ENCODE results near the gene CACNG3.
A peak's percentile ranks its signal among the peaks of the same experiment; 100 is the strongest.
"Not testable (repeated sequence)": the region's sequence is repeated elsewhere in the genome, so short reads cannot be mapped to it uniquely, and the experiment has no call there.

Gene CACNG3

DNA sequence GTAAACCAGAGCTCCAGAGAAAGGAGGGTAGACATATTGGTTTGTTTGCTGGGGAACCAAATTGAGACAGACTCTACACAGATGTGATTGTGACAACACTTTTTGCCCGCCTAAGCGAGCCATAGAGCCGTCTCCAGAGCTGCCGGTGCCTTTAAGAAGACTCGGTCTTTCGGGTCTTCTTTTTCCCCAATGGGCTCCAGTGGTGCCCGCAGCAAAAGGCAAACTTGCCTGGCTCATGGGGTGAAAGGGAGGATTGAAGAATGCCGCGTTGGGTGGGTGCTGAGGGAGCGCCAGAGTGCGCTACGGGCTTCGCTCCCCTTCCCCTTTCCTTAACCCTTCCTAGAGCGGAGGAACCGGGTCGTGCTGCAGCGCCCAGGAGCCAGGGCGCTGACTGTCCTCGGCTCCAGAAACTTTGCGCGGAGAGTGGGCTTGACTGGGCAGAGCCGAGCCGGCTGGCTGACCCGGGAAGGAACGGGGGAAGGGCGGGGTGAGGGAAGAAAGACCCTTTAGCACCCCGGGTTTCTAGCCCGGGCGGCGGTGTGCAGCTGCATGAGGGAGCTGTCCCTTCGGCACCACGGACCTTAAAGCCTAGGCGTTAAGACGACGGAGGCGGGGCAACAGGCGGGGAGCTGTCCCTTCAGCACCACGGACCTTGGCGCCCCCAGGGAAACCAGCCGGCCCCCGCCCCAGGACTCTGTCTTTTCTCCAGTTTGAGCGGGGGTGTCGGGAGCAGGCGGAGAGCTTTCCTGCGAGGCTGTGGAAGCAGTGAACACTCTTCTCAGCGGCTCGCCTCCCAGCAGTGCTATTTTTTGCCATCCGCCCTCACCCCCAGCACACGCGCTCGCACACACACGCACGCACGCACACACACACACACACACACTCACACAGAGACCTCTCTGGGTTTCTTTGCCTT is at the start of gene CACNG3:
Gene CACNG3, plus strand, starts transcription at position 880 of the 916 bp plus-strand sequence. CDS start 420 bp downstream, outside the sequence.
- DNase-seq, result no peak

DNA sequence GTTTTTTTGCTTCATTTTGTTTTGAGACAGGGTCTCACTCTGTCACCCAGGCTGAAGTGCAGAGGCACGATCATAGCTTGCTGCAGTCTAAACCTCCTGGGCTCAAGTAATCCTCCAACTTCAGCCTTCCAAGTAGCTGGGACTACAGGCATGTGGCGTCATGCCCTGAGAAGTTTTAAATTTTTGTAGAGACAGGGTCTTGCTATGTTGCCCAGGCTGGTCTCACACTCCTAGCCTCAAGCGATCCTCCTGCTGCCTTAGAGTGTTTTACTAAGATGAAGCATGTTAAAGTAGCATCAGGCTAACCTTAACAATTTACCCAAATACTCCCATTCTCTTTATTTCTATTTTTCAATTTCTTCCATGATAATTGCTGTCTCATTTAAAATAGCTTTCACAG is 49.2 kb upstream of the CACNG3 start:
- no peak for DNase-seq

DNA sequence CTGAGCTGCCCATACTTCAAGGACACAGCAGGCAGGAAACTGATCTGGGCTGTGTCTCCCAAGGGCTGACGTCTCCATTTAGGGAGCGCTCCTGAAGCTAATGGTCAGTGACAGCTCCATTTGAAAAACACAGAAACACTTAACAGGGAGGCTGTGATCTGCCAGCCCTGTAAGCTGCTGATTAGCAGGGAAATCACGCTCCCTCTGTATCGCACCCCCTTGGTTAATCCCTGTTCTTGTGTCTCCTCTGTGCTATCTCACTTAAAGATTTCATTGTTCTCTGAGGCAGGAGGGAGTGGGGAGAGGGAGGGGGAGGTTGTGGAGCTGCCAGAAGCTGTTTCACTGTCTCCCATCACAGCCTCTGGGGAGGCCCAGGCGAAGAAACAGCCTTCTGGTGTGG is 47.4 kb upstream of the CACNG3 start:
- no peak for DNase-seq

DNA sequence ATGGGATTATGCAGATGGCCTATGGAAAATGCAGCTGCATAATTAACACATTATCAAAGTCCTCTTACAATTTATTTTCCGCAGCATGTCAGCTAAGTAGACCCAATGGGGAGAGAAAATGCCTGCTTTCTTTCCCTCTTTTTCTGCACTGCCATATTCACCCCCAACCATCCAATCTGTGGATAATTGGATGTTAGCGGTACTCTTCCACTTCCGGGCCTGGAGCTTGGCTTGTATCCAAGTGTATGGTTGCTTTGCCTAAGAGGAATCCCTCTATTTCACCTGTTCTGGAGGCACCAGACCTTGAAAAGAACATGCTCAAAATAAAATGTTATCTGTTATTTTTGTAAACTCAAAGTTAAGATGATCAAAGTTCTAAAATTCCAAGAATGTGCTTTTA is 41.1 kb upstream of the CACNG3 start:
- no peak for DNase-seq

DNA sequence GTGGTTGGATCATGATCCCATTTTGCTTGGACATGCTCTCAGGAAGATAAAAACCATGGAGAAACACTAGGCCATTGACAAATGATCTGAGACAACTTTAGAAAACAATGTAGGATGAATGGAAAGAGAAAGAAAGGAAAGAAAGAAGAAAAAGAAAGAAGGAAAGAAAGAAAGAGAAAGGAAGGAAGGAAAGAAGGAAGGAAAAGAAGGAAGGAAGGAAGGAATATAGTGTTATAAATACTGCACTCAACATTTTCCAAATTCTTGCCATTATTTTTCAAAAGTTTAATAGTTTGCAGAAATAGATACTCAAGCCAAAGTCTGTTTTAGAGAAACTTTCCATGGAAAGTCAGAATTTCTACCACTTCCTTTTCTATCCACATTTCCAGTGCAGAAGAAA is 39.2 kb upstream of the CACNG3 start:
- DNase-seq, result no peak

DNA sequence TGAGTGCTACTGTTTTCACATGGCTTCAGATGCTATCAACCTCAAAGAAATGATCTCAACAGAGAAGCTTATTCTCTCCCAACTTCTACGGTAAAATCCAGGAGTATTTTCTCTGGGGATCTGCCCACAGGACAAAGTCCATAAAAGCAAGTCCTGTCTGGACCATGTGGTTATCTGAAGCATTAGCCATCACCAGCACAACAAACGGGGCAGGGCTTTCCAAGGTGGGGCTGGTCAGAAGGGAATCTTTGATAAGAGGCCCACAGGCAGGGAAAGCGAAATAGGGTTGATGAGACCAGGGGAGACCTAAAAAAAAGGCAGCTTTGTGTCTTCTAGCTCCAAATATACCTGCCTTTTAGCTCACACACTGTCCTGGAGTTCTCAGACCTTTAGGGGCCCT is 38.7 kb upstream of the CACNG3 start:
- DNase-seq, result no peak

DNA sequence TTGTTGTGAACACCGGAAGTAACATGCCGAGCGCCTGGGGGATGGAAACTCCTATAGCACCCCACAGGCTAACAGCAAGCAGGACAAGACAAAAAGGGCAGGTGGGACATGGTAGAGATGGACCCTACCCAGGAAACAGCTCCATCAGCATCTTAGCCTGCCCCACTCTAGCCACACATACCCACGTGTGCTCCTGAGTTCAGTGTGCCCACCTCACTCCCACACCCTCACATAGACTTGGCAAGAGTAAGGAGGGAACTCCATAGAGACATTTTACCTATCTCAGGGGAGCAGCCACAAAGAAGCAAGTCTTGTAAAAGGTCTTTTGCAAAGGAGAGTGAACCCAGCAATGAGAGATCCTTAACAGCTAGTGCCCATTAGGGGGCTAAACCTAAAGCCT is 37.8 kb upstream of the CACNG3 start:
- no peak for DNase-seq

DNA sequence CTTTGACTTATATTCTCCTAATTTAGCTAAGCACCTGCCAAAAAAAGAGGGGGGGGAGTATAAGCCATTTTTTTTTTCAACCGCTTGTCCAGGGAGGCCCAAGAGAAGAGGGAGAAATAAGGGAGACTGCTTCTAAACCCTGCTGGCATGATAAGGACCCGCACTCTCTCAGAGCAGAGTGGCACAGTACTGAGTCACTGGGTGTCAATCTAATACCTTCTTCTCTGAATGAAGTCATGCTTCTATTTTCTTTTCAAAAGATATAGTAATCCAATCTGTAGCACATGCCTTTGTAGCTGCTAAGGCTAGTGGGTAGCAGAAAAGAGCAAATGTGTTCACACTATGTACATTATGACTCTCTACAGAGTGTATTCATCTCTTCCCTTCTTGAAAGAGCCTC is 34.9 kb upstream of the CACNG3 start:
- DNase-seq, result no peak

DNA sequence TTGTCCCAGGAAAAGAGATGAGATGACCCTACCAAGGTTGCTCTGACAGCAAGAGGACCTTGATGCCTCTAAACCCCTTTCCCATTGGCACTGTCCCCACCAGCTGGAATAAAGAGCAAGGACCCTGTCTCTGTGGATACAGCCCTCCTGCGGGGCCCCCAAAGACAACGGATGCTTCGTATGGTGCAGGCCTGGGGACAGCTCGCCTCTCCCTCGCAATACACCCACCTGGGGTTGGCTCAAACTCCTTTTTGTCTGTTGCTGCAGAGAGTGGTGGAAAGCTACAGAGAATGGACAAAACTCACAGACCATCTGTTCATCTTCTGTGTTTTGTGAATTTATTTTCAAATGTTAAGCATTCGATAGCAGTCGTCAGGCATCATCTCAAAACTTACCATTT is 27.6 kb upstream of the CACNG3 start:
- DNase-seq, result no peak

DNA sequence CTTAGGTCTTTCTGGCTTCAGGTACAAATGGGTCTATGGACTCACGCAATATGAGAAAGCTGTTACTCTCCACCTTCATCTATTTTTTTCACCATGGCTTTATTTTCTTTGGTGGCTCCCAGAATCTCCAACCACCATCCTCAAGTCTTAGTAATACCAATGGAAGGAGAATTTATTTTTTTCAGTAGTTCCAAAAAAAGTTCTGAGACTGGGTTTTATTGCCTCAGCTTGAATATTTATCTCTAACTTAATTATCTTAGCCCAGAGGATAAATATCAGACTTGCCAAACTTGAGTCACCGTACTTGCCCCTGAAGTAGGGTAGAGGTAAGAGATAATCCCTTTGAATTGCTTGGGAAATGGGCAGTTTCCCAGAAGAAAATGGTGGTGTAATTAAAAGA is 23.2 kb upstream of the CACNG3 start:
- no peak for DNase-seq

DNA sequence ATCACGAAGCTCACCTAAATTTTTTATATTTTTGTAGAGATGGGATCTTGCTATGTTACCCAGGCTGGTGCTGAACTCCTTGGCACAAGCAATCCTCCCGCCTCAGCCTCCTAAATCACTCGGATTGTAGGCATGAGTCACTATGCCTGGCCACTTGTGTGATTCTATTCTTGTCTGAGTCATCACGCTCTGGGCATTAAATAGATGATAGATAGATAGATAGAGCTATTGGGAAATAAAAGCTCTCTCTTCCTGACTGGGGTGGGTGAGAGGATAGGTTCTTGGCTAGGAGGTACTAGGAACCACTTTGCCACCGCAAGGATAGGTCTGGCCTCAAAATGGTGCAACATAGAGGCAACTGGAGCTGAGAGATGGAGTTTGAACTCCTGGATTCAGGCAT is 21.4 kb upstream of the CACNG3 start:
- DNase-seq, result no peak

DNA sequence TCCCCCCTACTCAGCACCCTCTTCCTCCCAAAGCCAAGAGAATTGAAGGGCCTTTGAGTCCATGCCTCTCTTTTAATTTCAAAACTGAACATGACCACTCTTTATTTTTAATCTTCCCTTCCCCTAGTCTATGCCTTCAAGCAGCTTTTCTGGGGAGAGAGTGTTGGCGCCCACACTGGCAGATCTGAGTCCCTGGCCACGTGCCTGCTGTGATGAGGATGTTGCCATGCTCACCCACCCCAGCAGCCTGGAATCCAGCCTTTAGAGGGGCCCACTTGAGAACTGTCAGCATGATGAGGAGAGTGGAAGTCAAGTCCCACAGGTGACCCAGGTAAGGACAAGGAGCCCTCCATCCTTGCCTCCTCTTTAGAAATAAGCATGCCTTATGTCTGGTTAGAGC is 20.3 kb upstream of the CACNG3 start:
- no peak for DNase-seq

DNA sequence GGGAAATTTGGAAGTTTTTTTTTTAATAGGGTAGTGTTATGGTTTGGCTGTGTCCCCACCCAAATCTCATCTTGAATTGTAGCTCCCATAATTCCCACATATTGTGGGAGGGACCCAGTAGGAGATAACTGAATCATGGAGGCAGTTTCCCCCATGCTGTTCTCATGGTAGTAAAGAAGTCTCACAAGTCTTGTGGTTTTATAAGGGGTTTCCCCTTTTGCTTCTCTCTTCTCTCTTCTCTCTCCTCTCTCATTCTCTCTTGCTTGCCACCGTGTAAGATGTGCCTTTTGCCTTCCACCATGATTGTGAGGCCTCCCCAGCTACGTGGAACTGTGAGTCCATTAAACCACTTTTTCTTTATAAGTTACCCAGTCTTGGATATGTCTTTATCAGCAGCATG is 17.3 kb upstream of the CACNG3 start:
- DNase-seq, result not testable (repeated sequence)

DNA sequence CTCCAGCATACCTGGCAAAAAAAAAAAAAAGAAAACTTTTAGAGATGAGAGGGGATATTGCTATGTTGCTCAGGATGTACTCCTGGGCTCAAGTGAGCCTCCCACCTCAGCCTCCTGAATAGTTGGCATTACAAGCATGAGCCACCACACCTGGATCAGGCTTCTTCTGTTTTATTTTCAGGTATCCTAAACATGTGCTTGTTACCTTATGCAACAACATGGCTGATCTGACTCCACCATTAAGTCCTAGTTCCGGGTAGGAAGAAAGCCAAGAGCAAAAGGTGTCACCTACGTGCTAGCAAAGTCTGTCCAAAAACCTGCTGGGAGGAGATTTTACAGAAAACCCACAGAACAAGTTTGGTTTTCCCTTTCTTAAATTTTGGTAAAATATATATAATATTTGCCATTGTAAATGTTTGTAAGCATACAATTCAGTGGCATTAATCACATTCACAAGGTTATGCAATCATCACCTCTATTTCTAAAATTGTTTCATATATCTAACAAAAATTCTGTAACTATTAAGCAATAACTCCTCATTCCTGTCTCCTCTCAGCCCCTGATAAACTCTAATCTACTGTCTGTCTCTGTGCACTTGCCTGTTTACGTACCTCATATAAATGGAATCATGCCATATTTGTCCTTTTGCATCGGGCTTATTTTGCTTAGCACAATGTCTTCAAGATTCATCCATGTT is 9.1 kb upstream of the CACNG3 start:
- no peak for DNase-seq

DNA sequence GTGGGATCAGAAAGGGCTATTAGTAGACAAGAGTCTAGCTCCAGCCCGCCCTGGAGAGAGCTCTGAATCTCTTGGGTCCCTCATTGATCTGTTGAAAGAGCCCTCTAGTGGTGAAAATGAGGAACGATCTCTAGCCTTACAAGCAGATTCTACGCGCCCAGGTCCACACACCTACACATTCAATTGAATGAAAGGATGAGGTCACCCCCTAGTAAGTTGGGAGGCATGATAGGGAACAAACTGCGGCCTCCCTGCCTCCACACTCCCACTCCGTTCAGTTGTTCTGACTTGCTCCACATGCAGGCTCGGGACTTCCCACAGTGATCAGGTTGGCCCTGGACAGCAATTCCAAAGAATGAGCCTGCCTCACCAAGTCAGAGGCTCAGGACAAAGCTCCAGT is 2.9 kb upstream of the CACNG3 start:
- DNase-seq, result peak; percentile 49

DNA sequence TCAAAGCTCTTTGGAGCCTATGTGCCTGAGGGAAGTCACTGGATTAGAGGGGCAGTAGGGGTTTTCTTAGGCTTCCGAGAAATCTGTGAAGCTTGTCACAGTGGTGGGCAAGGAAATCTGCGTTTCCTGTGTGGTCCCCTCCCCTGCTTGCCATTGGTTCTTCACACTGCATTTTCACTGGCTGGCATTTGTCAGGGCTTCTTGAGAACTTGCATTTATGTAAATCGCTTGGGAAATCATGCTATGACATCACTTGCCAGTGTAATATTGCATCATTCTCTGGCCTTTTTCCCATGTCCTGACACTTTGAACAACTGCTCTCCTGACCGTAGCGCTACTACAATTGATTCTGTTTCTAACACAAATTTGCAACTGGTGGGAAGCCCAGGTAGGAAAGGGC is 1.8 kb downstream of the CACNG3 start:
- no peak for DNase-seq

DNA sequence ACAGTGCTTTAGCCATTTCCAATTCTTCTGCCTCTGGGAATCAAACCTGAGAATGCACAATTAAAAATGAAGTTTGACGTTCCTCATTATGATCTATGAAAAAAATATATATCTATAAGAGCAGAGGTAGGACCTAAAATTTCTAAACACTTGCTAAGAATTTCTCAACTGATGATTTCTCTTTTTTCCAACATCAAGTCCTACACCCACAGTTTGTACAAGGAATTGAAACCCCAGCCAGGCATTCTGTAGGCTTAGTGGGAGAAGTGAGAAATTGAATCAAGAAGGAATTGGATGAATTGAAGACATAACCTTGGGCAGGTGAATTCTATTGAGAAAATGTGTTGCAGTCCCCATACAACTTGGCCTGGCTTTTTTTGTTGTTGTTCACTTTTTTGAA is 2.7 kb downstream of the CACNG3 start:
- DNase-seq, result no peak

DNA sequence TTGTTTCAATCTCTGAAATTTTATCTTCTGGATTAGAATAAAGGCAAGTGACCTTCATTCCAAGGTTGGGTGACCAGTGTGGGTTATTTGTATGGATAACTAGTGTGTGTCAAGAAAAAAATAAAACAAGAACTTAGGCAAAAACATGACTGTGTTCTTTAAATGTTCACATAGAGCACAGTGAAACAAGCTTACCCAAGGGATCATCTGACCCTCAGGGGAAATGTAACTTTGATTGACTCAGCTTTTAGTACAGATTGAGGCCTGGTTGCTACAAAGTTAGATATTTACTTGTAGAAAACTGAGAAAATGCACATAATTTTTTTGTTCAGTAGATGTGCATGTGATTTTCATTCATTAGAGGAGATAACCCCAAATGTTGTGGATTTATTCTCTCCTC is 6.7 kb downstream of the CACNG3 start:
- DNase-seq, result no peak

DNA sequence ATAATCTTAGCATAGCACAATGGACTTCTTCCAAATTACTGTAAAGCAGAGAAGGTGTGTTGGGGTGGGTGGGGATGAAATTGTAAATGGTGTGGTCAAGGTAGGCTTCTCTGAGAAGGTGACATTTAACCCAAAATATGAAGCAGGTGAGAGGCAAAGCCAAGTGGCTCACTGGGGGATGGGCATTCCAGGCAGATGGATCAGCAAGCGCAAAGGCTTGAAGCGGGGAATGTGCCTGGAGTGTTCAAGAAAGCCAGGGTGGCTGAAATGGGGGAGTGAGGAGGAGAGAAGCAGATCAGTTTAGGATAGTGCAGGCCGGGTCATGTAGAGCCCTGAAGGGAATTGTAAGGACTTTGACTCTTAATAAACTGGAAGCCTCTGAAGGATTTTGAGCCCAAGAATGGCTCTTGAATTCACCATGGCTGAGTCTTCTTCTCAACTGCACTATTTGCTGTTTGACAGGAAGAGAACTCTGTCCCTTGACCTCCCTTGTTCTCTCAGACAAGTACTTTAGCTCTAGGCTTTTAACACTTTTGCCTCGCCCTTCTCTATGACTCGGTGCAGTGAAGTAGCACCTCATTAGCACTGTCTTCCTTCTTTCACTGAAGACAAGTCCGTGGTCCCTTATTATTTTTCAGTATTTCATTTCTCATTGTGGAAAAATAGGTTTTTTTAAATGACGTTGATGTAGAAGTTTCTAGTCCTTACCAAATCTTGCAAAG is 14.7 kb downstream of the CACNG3 start:
- DNase-seq, result no peak

DNA sequence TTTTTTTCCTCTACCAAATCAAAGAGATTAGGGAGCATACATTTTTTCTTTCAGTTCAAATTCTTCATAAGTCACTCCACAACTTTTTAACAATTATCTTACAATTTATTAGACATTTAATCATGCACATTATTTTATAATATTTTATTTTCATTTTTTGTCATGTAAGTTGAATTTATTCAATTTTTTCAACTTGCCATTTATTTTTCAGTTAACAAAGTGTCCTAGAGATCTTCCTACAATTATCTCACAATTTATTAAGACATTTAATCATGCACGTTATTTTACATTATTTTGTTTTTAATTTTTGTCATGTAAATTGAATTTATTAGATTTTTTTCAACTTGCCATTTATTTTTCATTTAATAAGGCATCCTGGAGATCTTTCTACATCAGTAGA is 16.2 kb downstream of the CACNG3 start:
- DNase-seq, result no peak

DNA sequence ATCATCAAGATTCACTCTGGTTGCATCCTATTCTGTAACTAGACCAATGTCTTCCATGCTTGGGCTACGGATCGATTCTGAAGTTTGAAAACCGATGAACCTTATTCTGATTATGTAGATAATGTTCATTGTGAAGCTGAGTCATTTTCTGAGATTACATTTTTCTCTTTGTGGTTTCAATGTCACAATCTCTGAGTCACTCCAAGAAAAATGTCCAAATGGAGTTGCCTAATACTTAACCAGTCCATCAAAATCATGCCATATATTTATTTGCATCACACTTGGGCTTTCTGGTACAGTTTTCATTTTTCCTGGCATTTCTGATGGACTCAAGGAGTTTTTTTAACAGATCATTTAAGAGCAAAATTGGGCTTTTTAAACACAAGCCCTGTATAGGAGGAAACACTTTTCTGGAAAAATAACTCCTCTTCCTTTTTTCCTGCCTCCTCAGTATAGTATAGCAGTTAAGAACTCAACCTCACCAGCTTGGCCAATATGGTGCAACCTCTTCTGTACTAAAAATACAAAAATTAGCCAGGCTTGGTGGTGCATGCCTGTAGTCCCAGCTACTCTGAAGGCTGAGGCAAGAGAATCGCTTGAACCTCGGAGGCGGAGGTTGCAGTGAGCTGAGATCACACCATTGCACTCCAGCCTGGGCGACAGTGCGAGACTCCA is 17.5 kb downstream of the CACNG3 start:
- DNase-seq, result no peak

DNA sequence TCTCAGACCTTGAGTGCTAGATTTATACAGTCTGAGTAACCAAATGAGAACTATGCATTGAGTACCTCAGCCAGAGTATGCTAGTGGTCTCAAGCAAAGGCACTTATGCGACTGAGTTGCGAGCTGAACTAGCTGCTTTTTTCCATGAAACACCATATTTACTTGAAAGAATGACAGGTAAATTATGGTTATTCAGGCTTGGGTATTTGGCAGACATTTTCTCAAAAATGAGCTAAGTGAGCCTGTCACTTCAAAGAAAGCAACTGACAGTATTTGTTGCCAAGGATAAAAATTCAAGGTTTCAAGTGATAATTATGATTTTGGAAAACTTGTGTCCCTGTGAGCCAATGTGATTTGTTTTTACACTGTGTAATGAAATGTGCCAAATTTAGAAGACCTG is 19.3 kb downstream of the CACNG3 start:
- no peak for DNase-seq

DNA sequence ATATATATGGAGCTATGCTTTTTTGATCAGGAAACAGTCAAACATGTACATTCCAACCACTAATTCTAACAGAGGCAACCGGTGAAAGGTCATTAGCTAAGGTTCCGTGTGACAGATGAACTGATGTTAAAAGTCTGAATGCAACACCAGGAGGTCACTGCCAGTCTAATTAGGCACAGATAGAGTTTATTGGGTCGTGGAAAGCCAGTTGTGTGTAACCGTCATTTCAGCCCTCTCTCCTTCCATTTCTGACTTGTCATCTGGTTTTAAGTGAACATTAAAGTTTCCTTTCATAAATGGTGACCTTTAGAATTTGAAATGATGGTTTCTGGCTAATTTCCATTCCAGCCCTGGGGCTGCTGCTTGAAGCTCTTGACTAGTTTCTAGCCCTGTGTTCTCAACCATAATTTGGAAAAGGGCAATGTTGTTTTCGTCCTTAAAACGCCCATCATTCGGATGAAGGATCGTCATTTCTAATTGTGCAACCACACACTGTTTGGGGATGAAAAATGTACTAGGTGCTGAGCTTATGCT is 23.9 kb downstream of the CACNG3 start:
- no peak for DNase-seq

Data from NCI-H2171 treated with DMSO at 0.1 percent for 48 hours (cell line).